SU-DHL-6 (cell line): ENCODE results near the gene TMEM212.

ENCODE experiments used
- CTCF ChIP-seq: fragments of 200-600 bp; sonication (generic); IDR thresholded peaks from one replicate; pipeline ENCODE4 v1.5.1; 2017; ENCODE audit warnings: antibody characterized with exemption, mild to moderate bottlenecking, low read length, moderate library complexity; ENCODE audit not compliant: insufficient read depth, poor library complexity, severe bottlenecking
- EZH2phosphoT487 ChIP-seq: fragments of 200-600 bp; sonication (generic), shearing (Covaris generic); conservative IDR thresholded peaks from 2 replicates; pipeline ENCODE4 v1.6.1; 2018; ENCODE audit warnings: mild to moderate bottlenecking, antibody characterized with exemption, low read length, moderate library complexity, mixed read lengths

- no peak for TF ChIP-seq CTCF
- TF ChIP-seq EZH2phosphoT487, result no peak
Measured at GRCh38 chr3:171805687-171806086, 37.5 kb upstream of the TMEM212 start.
